Skeletal muscle tissue (tissue), 4 donors: ENCODE data around the gene KNDC1. TPM values are rescaled to one million over a fixed set of nuclear protein-coding genes. Genes with fewer than 3 reads are reported as not detected.

Source experiments
- H3K27ac ChIP-seq: one replicate; pipeline ENCODE4 v1.7.0; 2013; ENCODE audit warnings: mild to moderate bottlenecking, low read depth, low read length, inconsistent platforms
- H3K27me3 ChIP-seq, 3 donors: one replicate each; pipeline ENCODE4 v1.7.0; 2013; ENCODE audit warnings: low read length in 3 of 3; ENCODE audit not compliant: control insufficient read depth in 3 of 3, insufficient read depth in 3 of 3
- H3K36me3 ChIP-seq, 3 donors: one replicate each; pipeline ENCODE4 v1.7.0; 2013; ENCODE audit warnings: low read length in 3 of 3; ENCODE audit not compliant: control insufficient read depth in 3 of 3, insufficient read depth in 3 of 3
- H3K4me1 ChIP-seq, 3 donors: one replicate each; pipeline ENCODE4 v1.7.0; 2013; ENCODE audit warnings: low read length in 3 of 3, mild to moderate bottlenecking in 3 of 3; ENCODE audit not compliant: control insufficient read depth in 3 of 3, insufficient read depth in 3 of 3
- H3K4me3 ChIP-seq, 3 donors: one replicate each; pipeline ENCODE4 v1.7.0; 2013; ENCODE audit warnings: low read length in 3 of 3
- H3K9ac ChIP-seq, 3 donors: one replicate each; pipeline ENCODE4 v1.7.0; 2013; ENCODE audit warnings: low read length in 3 of 3, mild to moderate bottlenecking in 3 of 3, moderate library complexity in 2 of 3, low read depth in 1 of 3
- H3K9me3 ChIP-seq, 3 donors: one replicate each; pipeline ENCODE4 v1.7.0; 2013; ENCODE audit warnings: low read length in 3 of 3; ENCODE audit not compliant: control insufficient read depth in 3 of 3
- total RNA-seq: library from RNA; depleted of rRNA; stranded (reverse); fragments of >200 nt; gene quantifications from one replicate; pipeline ENCODE4 v1.2.3, GENCODE V29; 2014
- donor health status: Osteomylitis.

Gene KNDC1
- total RNA-seq, 1 donor from 2014 or later, result 0.52 TPM

- Histone ChIP-seq H3K9me3 (no peaks in the 10 kb centered on the region), H3K27me3 (peaks cover 19 to 34% (median 20%) of the 10 kb centered on the region in 3 donors), H3K27ac (no peak overlapping the region)
These were observed 93.4 kb downstream of the KNDC1 start for GRCh38 chr10:133253361-133253955.

GRCh38 chr10:133254421-133255120, 94.6 kb downstream of the KNDC1 start:
- no peaks in the 10 kb centered on the region for H3K9me3 ChIP-seq
- no peak overlapping the region for H3K9ac ChIP-seq
- no peak overlapping the region for H3K4me3 ChIP-seq
- H3K36me3 ChIP-seq, result no peaks in the 10 kb centered on the region
- H3K4me1 ChIP-seq, result peaks cover 12 to 23% (median 17%) of the 10 kb centered on the region in 3 donors
- H3K27me3 ChIP-seq, result peaks cover 10 to 24% (median 12%) of the 10 kb centered on the region in 3 donors
- no peak overlapping the region for H3K27ac ChIP-seq

More at GRCh38 chr10:133253361-133253955, 93.4 kb downstream of the KNDC1 start:
- Histone ChIP-seq H3K4me1 (peaks cover 9 to 13% (median 12%) of the 10 kb centered on the region in 3 donors), H3K9ac (no peak overlapping the region), H3K36me3 (no peaks in the 10 kb centered on the region), H3K4me3 (no peak overlapping the region)

- peaks cover 7 to 17% (median 7%) of the 10 kb centered on the region in 3 donors for H3K27me3 ChIP-seq
- H3K9me3 ChIP-seq, result no peaks in the 10 kb centered on the region
- no peak overlapping the region for H3K27ac ChIP-seq
- no peak overlapping the region for H3K4me3 ChIP-seq
- H3K4me1 ChIP-seq, result peaks cover 18 to 30% (median 24%) of the 10 kb centered on the region in 3 donors
- H3K36me3 ChIP-seq, result no peaks in the 10 kb centered on the region
- no peak overlapping the region for H3K9ac ChIP-seq
These were observed 95.3 kb downstream of the KNDC1 start for GRCh38 chr10:133255323-133255722.

GRCh38 chr10:133257489-133258065, 97.6 kb downstream of the KNDC1 start:
- H3K27ac ChIP-seq, result no peak overlapping the region
- peaks cover 0 to 2% (median 0%) of the 10 kb centered on the region in 3 donors for H3K27me3 ChIP-seq
- H3K4me3 ChIP-seq, result peak overlapping the region; percentile 51 to 69 (median 56)
- H3K36me3 ChIP-seq, result peaks cover 0 to under 1% (median 0%) of the 10 kb centered on the region in 3 donors
- H3K9me3 ChIP-seq, result no peaks in the 10 kb centered on the region
- H3K9ac ChIP-seq, result peak overlapping the region in 1 of 3 donors; percentile 40
- H3K4me1 ChIP-seq, result peaks cover 24 to 43% (median 38%) of the 10 kb centered on the region in 3 donors

GRCh38 chr10:133258066-133258817, 98.2 kb downstream of the KNDC1 start:
- peaks cover 27 to 46% (median 41%) of the 10 kb centered on the region in 3 donors for H3K4me1 ChIP-seq
- H3K4me3 ChIP-seq, result peak overlapping the region in 2 of 3 donors; percentile 56 to 69
- H3K36me3 ChIP-seq, result peaks cover 0 to 2% (median 0%) of the 10 kb centered on the region in 3 donors
- H3K27me3 ChIP-seq, result no peaks in the 10 kb centered on the region
- peak overlapping the region; percentile 56 for H3K27ac ChIP-seq
- peak overlapping the region in 1 of 3 donors; percentile 8 for H3K9ac ChIP-seq
- H3K9me3 ChIP-seq, result no peaks in the 10 kb centered on the region

- no peak overlapping the region for H3K9ac ChIP-seq
These were observed 99.0 kb downstream of the KNDC1 start for GRCh38 chr10:133258818-133259601.

GRCh38 chr10:133259602-133259989, 99.6 kb downstream of the KNDC1 start:
- H3K27me3 ChIP-seq, result no peaks in the 10 kb centered on the region
- H3K4me3 ChIP-seq, result no peak overlapping the region
- peak overlapping the region; percentile 51 for H3K27ac ChIP-seq
- H3K4me1 ChIP-seq, result peaks cover 27 to 46% (median 41%) of the 10 kb centered on the region in 3 donors
- no peaks in the 10 kb centered on the region for H3K9me3 ChIP-seq
- peaks cover 0 to 2% (median 0%) of the 10 kb centered on the region in 3 donors for H3K36me3 ChIP-seq
- H3K9ac ChIP-seq, result no peak overlapping the region

More at GRCh38 chr10:133258818-133259601, 99.0 kb downstream of the KNDC1 start:
- Histone ChIP-seq H3K27me3 (no peaks in the 10 kb centered on the region), H3K36me3 (peaks cover 0 to 2% (median 0%) of the 10 kb centered on the region in 3 donors), H3K9me3 (no peaks in the 10 kb centered on the region), H3K4me1 (peaks cover 27 to 46% (median 41%) of the 10 kb centered on the region in 3 donors), H3K4me3 (no peak overlapping the region), H3K27ac (peak overlapping the region; percentile 56)

- Histone ChIP-seq H3K9ac (peak overlapping the region; percentile 70 to 84 (median 76)), H3K4me1 (peaks cover 27 to 46% (median 41%) of the 10 kb centered on the region in 3 donors), H3K27me3 (no peaks in the 10 kb centered on the region), H3K36me3 (peaks cover 0 to 2% (median 0%) of the 10 kb centered on the region in 3 donors), H3K9me3 (no peaks in the 10 kb centered on the region), H3K4me3 (peak overlapping the region; percentile 63 to 79 (median 77)), H3K27ac (peak overlapping the region; percentile 72)
These were observed 101.1 kb downstream of the KNDC1 start for GRCh38 chr10:133260895-133261725.
